ENCODE results near the gene ATP13A1. TPM values are rescaled to one million over a fixed set of nuclear protein-coding genes. Genes with fewer than 3 reads are reported as not detected.

The ATP13A1 gene
- total RNA-seq, 1 experiment from 2014 or later, result 73.7 TPM

GRCh38 chr19:19637186-19637522, 26.3 kb downstream of the ATP13A1 start:
- no peaks in the 10 kb centered on the region for H3K79me2 ChIP-seq (ENCODE audit: insufficient read depth, low read length)
- H3K9me3 ChIP-seq (ENCODE audit: control insufficient read depth in 1 of 2, insufficient read depth in 1 of 2, low read depth in 1 of 2, low read length in 2 of 2), result no peaks in the 10 kb centered on the region
- no peak overlapping the region for H3K9ac ChIP-seq (ENCODE audit: low read length)
- no peaks in the 10 kb centered on the region for H3K4me1 ChIP-seq (ENCODE audit: control insufficient read depth in 1 of 2, insufficient read depth in 2 of 2, low read length in 2 of 2)
- BruUV-seq (replicated peaks), result no TSS peak
- H3K27ac ChIP-seq (ENCODE audit: low read depth, low read length), result no peak overlapping the region
- intact Hi-C loops (cut with micrococcal nuclease), result no loop called here
- H3K27me3 ChIP-seq (ENCODE audit: insufficient read depth, low read length), result no peaks in the 10 kb centered on the region
- H3K4me2 ChIP-seq (ENCODE audit: low read length), result no peak overlapping the region
- RAD21 ChIA-PET (ENCODE audit: low non-redundant PET in 1 of 2, low total read pairs in 2 of 2, uncharacterized antibody in 2 of 2, unreplicated experiment in 2 of 2), result no interaction called here
- ATAC-seq, result no peak
- DNase-seq (ENCODE audit: low read depth, low spot score), result no peak
- CTCF ChIA-PET, result no interaction called here
- no peaks in the 10 kb centered on the region for H4K20me1 ChIP-seq (ENCODE audit: insufficient read depth)
- H2AFZ ChIP-seq (ENCODE audit: low read depth, low read length, poor library complexity, severe bottlenecking), result no peak overlapping the region
- POLR2A ChIA-PET, result no interaction called here
- no peak for TF ChIP-seq JUND (IDR thresholded peaks at IDR 0.05)
- TF ChIP-seq FOSL1 (IDR thresholded peaks at IDR 0.05; ENCODE audit: low read depth), result no peak
- TF ChIP-seq SRF (IDR thresholded peaks at IDR 0.05; ENCODE audit: low read depth), result no peak
- no peak for TF ChIP-seq POLR2A (IDR thresholded peaks at IDR 0.05; ENCODE audit: borderline replicate concordance, extremely low read depth, insufficient read depth, insufficient read length)
- TF ChIP-seq YY1 (IDR thresholded peaks at IDR 0.05; ENCODE audit: extremely low read depth, insufficient replicate concordance, low read depth, low read length), result no peak
- TF ChIP-seq ELF1 (IDR thresholded peaks at IDR 0.05; ENCODE audit: borderline replicate concordance, low read depth), result no peak
- peaks cover 5 to 12% of the 10 kb centered on the region in 2 experiments; a peak in 3 of 4 replicates for H3K36me3 ChIP-seq (ENCODE audit: control insufficient read depth in 1 of 2, insufficient read depth in 2 of 2, low read length in 2 of 2)
- H3K9me2 ChIP-seq (ENCODE audit: insufficient read depth), result no peaks in the 10 kb centered on the region
- no peak overlapping the region for H3K4me3 ChIP-seq (replicated peaks in 1 of 2; ENCODE audit: low read depth in 1 of 2, low read length in 2 of 2)

GRCh38 chr19:19636573-19637185, 26.8 kb downstream of the ATP13A1 start:
- Histone ChIP-seq H3K27me3 (ENCODE audit: insufficient read depth, low read length) (no peaks in the 10 kb centered on the region), H4K20me1 (ENCODE audit: insufficient read depth) (no peaks in the 10 kb centered on the region), H3K36me3 (ENCODE audit: control insufficient read depth in 1 of 2, insufficient read depth in 2 of 2, low read length in 2 of 2) (peaks cover 5 to 12% of the 10 kb centered on the region in 2 experiments; a peak in 3 of 4 replicates), H3K9me3 (ENCODE audit: control insufficient read depth in 1 of 2, insufficient read depth in 1 of 2, low read depth in 1 of 2, low read length in 2 of 2) (no peaks in the 10 kb centered on the region), H3K4me2 (ENCODE audit: low read length) (no peak overlapping the region), H3K9ac (ENCODE audit: low read length) (no peak overlapping the region), H3K9me2 (ENCODE audit: insufficient read depth) (no peaks in the 10 kb centered on the region), H2AFZ (ENCODE audit: low read depth, low read length, poor library complexity, severe bottlenecking) (no peak overlapping the region), H3K27ac (ENCODE audit: low read depth, low read length) (no peak overlapping the region), H3K79me2 (ENCODE audit: insufficient read depth, low read length) (no peaks in the 10 kb centered on the region), H3K4me1 (ENCODE audit: control insufficient read depth in 1 of 2, insufficient read depth in 2 of 2, low read length in 2 of 2) (no peaks in the 10 kb centered on the region), H3K4me3 (replicated peaks in 1 of 2; ENCODE audit: low read depth in 1 of 2, low read length in 2 of 2) (no peak overlapping the region)
- no TSS peak for BruUV-seq (replicated peaks)
- ATAC-seq (no peak), DNase-seq (ENCODE audit: low read depth, low spot score) (no peak)
- RAD21 ChIA-PET (ENCODE audit: low non-redundant PET in 1 of 2, low total read pairs in 2 of 2, uncharacterized antibody in 2 of 2, unreplicated experiment in 2 of 2), result no interaction called here
- POLR2A ChIA-PET, result no interaction called here
- CTCF ChIA-PET, result no interaction called here
- intact Hi-C loops (cut with micrococcal nuclease), result no loop called here
- TF ChIP-seq ZNF274 (IDR thresholded peaks at IDR 0.05; ENCODE audit: low read depth, low read length), result no peak
- TF ChIP-seq SP1 (IDR thresholded peaks at IDR 0.05; ENCODE audit: low read depth), result no peak
- TF ChIP-seq EZH2phosphoT487 (IDR thresholded peaks at IDR 0.05; ENCODE audit: borderline replicate concordance), result no peak
- TF ChIP-seq EGR1 (IDR thresholded peaks at IDR 0.05; ENCODE audit: low read depth), result no peak
- no peak for TF ChIP-seq CEBPB (IDR thresholded peaks at IDR 0.05; ENCODE audit: low read depth)
- no peak for TF ChIP-seq EZH2 (IDR thresholded peaks at IDR 0.05)
- no peak for TF ChIP-seq FOSL1 (IDR thresholded peaks at IDR 0.05; ENCODE audit: low read depth)
- no peak for TF ChIP-seq ELF1 (IDR thresholded peaks at IDR 0.05; ENCODE audit: borderline replicate concordance, low read depth)
- TF ChIP-seq SRF (IDR thresholded peaks at IDR 0.05; ENCODE audit: low read depth), result no peak
- no peak for TF ChIP-seq YY1 (IDR thresholded peaks at IDR 0.05; ENCODE audit: extremely low read depth, insufficient replicate concordance, low read depth, low read length)
- TF ChIP-seq, protein P1, sequence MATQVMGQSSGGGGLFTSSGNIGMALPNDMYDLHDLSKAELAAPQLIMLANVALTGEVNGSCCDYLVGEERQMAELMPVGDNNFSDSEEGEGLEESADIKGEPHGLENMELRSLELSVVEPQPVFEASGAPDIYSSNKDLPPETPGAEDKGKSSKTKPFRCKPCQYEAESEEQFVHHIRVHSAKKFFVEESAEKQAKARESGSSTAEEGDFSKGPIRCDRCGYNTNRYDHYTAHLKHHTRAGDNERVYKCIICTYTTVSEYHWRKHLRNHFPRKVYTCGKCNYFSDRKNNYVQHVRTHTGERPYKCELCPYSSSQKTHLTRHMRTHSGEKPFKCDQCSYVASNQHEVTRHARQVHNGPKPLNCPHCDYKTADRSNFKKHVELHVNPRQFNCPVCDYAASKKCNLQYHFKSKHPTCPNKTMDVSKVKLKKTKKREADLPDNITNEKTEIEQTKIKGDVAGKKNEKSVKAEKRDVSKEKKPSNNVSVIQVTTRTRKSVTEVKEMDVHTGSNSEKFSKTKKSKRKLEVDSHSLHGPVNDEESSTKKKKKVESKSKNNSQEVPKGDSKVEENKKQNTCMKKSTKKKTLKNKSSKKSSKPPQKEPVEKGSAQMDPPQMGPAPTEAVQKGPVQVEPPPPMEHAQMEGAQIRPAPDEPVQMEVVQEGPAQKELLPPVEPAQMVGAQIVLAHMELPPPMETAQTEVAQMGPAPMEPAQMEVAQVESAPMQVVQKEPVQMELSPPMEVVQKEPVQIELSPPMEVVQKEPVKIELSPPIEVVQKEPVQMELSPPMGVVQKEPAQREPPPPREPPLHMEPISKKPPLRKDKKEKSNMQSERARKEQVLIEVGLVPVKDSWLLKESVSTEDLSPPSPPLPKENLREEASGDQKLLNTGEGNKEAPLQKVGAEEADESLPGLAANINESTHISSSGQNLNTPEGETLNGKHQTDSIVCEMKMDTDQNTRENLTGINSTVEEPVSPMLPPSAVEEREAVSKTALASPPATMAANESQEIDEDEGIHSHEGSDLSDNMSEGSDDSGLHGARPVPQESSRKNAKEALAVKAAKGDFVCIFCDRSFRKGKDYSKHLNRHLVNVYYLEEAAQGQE (IDR thresholded peaks at IDR 0.05; ENCODE audit: low read depth), result no peak
- TF ChIP-seq, protein P2, sequence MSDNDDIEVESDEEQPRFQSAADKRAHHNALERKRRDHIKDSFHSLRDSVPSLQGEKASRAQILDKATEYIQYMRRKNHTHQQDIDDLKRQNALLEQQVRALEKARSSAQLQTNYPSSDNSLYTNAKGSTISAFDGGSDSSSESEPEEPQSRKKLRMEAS (IDR thresholded peaks at IDR 0.05), result no peak
- TF ChIP-seq RAD21 (IDR thresholded peaks at IDR 0.05; ENCODE audit: low read depth), result no peak
- TF ChIP-seq ZFX (IDR thresholded peaks at IDR 0.05), result no peak
- TF ChIP-seq CBX3 (IDR thresholded peaks at IDR 0.05; ENCODE audit: low read depth), result no peak
- TF ChIP-seq JUND (IDR thresholded peaks at IDR 0.05), result no peak
- TF ChIP-seq, protein P3, sequence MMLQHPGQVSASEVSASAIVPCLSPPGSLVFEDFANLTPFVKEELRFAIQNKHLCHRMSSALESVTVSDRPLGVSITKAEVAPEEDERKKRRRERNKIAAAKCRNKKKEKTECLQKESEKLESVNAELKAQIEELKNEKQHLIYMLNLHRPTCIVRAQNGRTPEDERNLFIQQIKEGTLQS (IDR thresholded peaks at IDR 0.05), result no peak

Measured in HCT116 (cell line).